ENCODE data around the gene APBB2.
"Not testable (repeated sequence)": the region's sequence is repeated elsewhere in the genome, so short reads cannot be mapped to it uniquely, and the experiment has no call there.

DNA sequence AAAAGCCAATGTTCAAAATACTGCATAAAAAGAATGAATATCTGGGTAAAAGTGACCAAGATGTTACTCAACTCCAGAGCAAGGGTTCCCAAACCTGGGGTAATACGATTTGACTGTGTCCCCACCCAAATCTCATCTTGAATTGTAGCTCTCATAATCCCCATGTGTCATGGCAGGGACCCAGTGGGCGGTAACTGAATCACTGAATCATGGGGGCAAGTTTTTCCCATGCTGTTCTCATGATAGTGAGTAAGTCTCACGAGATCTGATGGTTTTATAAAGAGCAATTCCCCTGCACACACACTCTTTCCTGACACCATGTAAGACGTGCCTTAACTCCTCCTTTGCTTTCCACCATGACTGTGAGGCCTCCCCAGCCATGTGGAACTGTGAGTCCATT lies 64.8 kb downstream of the APBB2 start:
- TF ChIP-seq, protein P1, sequence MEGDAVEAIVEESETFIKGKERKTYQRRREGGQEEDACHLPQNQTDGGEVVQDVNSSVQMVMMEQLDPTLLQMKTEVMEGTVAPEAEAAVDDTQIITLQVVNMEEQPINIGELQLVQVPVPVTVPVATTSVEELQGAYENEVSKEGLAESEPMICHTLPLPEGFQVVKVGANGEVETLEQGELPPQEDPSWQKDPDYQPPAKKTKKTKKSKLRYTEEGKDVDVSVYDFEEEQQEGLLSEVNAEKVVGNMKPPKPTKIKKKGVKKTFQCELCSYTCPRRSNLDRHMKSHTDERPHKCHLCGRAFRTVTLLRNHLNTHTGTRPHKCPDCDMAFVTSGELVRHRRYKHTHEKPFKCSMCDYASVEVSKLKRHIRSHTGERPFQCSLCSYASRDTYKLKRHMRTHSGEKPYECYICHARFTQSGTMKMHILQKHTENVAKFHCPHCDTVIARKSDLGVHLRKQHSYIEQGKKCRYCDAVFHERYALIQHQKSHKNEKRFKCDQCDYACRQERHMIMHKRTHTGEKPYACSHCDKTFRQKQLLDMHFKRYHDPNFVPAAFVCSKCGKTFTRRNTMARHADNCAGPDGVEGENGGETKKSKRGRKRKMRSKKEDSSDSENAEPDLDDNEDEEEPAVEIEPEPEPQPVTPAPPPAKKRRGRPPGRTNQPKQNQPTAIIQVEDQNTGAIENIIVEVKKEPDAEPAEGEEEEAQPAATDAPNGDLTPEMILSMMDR (IDR thresholded peaks at IDR 0.05) = not testable (repeated sequence)
- not testable (repeated sequence) for TF ChIP-seq TEAD4 (CRISPR knock-in tag; IDR thresholded peaks at IDR 0.05); NFATC4 (CRISPR knock-in tag; IDR thresholded peaks at IDR 0.05); MXD4 (CRISPR knock-in tag; IDR thresholded peaks at IDR 0.05; ENCODE audit: borderline replicate concordance); TP53 (CRISPR knock-in tag; IDR thresholded peaks at IDR 0.05); ELF4 (CRISPR knock-in tag; IDR thresholded peaks at IDR 0.05; ENCODE audit: low read depth); ZNF317 (CRISPR knock-in tag; IDR thresholded peaks at IDR 0.05; ENCODE audit: borderline replicate concordance, low read depth); GABPB1 (CRISPR knock-in tag; IDR thresholded peaks at IDR 0.05)
- TF ChIP-seq, protein P2, sequence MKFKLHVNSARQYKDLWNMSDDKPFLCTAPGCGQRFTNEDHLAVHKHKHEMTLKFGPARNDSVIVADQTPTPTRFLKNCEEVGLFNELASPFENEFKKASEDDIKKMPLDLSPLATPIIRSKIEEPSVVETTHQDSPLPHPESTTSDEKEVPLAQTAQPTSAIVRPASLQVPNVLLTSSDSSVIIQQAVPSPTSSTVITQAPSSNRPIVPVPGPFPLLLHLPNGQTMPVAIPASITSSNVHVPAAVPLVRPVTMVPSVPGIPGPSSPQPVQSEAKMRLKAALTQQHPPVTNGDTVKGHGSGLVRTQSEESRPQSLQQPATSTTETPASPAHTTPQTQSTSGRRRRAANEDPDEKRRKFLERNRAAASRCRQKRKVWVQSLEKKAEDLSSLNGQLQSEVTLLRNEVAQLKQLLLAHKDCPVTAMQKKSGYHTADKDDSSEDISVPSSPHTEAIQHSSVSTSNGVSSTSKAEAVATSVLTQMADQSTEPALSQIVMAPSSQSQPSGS (CRISPR knock-in tag; IDR thresholded peaks at IDR 0.05; ENCODE audit: borderline replicate concordance, low read depth) = not testable (repeated sequence)
- TF ChIP-seq, protein P3, sequence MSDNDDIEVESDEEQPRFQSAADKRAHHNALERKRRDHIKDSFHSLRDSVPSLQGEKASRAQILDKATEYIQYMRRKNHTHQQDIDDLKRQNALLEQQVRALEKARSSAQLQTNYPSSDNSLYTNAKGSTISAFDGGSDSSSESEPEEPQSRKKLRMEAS (CRISPR knock-in tag; IDR thresholded peaks at IDR 0.05) = not testable (repeated sequence)
- TF ChIP-seq, protein P4, sequence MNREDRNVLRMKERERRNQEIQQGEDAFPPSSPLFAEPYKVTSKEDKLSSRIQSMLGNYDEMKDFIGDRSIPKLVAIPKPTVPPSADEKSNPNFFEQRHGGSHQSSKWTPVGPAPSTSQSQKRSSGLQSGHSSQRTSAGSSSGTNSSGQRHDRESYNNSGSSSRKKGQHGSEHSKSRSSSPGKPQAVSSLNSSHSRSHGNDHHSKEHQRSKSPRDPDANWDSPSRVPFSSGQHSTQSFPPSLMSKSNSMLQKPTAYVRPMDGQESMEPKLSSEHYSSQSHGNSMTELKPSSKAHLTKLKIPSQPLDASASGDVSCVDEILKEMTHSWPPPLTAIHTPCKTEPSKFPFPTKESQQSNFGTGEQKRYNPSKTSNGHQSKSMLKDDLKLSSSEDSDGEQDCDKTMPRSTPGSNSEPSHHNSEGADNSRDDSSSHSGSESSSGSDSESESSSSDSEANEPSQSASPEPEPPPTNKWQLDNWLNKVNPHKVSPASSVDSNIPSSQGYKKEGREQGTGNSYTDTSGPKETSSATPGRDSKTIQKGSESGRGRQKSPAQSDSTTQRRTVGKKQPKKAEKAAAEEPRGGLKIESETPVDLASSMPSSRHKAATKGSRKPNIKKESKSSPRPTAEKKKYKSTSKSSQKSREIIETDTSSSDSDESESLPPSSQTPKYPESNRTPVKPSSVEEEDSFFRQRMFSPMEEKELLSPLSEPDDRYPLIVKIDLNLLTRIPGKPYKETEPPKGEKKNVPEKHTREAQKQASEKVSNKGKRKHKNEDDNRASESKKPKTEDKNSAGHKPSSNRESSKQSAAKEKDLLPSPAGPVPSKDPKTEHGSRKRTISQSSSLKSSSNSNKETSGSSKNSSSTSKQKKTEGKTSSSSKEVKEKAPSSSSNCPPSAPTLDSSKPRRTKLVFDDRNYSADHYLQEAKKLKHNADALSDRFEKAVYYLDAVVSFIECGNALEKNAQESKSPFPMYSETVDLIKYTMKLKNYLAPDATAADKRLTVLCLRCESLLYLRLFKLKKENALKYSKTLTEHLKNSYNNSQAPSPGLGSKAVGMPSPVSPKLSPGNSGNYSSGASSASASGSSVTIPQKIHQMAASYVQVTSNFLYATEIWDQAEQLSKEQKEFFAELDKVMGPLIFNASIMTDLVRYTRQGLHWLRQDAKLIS (CRISPR knock-in tag; IDR thresholded peaks at IDR 0.05; ENCODE audit: borderline replicate concordance) = not testable (repeated sequence)
